Esophagus muscularis mucosa (tissue), 4 donors: Measurements from ENCODE around the gene NTRK2. TPM values are rescaled to one million over a fixed set of nuclear protein-coding genes. Genes with fewer than 3 reads are reported as not detected.

ENCODE experiments used
- DNase-seq: peaks from one replicate; pipeline ENCODE4 v3.0.0-alpha.2; 2017; ENCODE audit errors: extremely low spot score
- H3K27ac ChIP-seq, 4 donors: fragments of 200-600 bp; sonication (generic); replicated peaks in 1 of 4; 1 replicate in 3 of 4; 2 replicates in 1 of 4; pipeline ENCODE4 v1.5.1; 2016 to 2019; ENCODE audit warnings: mild to moderate bottlenecking in 1 of 4
- H3K27me3 ChIP-seq, 4 donors: fragments of 200-600 bp; sonication (generic); one replicate each; pipeline versions ENCODE4 v1.5.1 to v1.6.0; 2016 to 2019
- H3K36me3 ChIP-seq, 4 donors: fragments of 200-600 bp; sonication (generic); one replicate each; pipeline ENCODE4 v1.5.1; 2016 to 2019
- H3K4me1 ChIP-seq, 4 donors: fragments of 200-600 bp; sonication (generic); one replicate each; pipeline ENCODE4 v1.5.1; 2016 to 2019
- H3K4me3 ChIP-seq, 4 donors: fragments of 200-600 bp; sonication (generic); 1 replicate in 2 of 4; 2 replicates in 2 of 4; pipeline ENCODE4 v1.5.1; 2016 to 2019; ENCODE audit warnings: mild to moderate bottlenecking in 4 of 4, moderate library complexity in 1 of 4
- H3K9me3 ChIP-seq, 4 donors: fragments of 200-600 bp; sonication (generic); 1 replicate in 3 of 4; 2 replicates in 1 of 4; pipeline ENCODE4 v1.5.1; 2016 to 2019
- EP300 ChIP-seq: sonication (generic); formaldehyde crosslinking; IDR thresholded peaks from one replicate; pipeline ENCODE4 v1.6.1; 2017; ENCODE audit warnings: antibody characterized with exemption
- POLR2A ChIP-seq: fragments of 450-650 bp; IDR thresholded peaks from one replicate; pipeline ENCODE4 v1.6.1; 2017; ENCODE audit warnings: antibody characterized with exemption, moderate library complexity, mild to moderate bottlenecking, low read depth
- POLR2AphosphoS5 ChIP-seq, 2 donors: sonication (generic); formaldehyde crosslinking; IDR thresholded peaks; one replicate each; pipeline ENCODE4 v1.6.1; 2017; ENCODE audit warnings: antibody characterized with exemption in 2 of 2
- WGBS: methylation state at CpG from one replicate; pipeline ENCODE4 v1.1.5; 2018; 5-methylcytosine and 5-hydroxymethylcytosine counted together
- intact Hi-C: fragments of 100-400 bp; cut with DNase I; formaldehyde crosslinking; loops from one replicate; pipeline ENCODE4 v1.15.1; 2023
- total RNA-seq, 4 donors: library from RNA; depleted of rRNA; stranded (reverse); fragments of >200 nt; gene quantifications; one replicate each; pipeline versions ENCODE4 v1.1.0 to v1.2.1, GENCODE V29; 2016
- TF ChIP-seq, protein P1 (sequence below), 3 experiments: fragments of 200-600 bp in 2 of 3; fragments of 450-650 bp in 1 of 3; sonication (generic) in 2 of 3; IDR thresholded peaks; one replicate each; pipeline ENCODE4 v1.5.1; 2017 to 2019; ENCODE audit warnings: antibody characterized with exemption in 3 of 3, mild to moderate bottlenecking in 2 of 3, moderate library complexity in 1 of 3

Gene NTRK2
- total RNA-seq, 4 donors from 2014 or later, result 1.2 to 6.3 (median 5.5) TPM

DNA sequence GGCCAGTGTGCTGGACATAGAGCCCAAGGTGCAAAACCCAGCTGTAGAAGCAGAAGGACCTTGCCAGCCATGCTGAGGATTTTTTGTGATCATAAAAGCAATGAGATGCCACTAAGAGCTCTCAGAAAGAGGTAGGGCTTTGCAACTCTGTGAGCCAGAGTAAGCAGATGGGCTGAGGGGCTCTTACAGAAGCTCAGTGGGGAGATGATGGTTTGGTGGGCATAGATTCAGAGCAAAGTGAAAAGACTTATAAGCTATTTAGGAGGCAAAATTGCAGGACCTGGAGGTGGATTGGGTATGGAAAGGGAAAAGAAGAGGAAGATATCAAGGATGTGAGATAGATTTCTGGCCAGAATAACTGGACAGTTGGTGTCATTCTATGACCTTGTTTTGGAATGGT is 302.0 kb downstream of the NTRK2 start:
- no peaks in the 10 kb centered on the region for H3K4me1 ChIP-seq
- H3K9me3 ChIP-seq, result no peaks in the 10 kb centered on the region
- H3K36me3 ChIP-seq, result no peaks in the 10 kb centered on the region
- TF ChIP-seq POLR2AphosphoS5 (IDR thresholded peaks at IDR 0.05) (no peak), EP300 (no peak), POLR2A (no peak)
- TF ChIP-seq, protein P1, sequence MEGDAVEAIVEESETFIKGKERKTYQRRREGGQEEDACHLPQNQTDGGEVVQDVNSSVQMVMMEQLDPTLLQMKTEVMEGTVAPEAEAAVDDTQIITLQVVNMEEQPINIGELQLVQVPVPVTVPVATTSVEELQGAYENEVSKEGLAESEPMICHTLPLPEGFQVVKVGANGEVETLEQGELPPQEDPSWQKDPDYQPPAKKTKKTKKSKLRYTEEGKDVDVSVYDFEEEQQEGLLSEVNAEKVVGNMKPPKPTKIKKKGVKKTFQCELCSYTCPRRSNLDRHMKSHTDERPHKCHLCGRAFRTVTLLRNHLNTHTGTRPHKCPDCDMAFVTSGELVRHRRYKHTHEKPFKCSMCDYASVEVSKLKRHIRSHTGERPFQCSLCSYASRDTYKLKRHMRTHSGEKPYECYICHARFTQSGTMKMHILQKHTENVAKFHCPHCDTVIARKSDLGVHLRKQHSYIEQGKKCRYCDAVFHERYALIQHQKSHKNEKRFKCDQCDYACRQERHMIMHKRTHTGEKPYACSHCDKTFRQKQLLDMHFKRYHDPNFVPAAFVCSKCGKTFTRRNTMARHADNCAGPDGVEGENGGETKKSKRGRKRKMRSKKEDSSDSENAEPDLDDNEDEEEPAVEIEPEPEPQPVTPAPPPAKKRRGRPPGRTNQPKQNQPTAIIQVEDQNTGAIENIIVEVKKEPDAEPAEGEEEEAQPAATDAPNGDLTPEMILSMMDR (IDR thresholded peaks at IDR 0.05), result no peak
- H3K27me3 ChIP-seq, result peaks cover 0 to 9% (median 0%) of the 10 kb centered on the region in 4 donors
- intact Hi-C loops, result no loop called here
- DNase-seq, result no peak
- no peak overlapping the region for H3K4me3 ChIP-seq
- no peak overlapping the region for H3K27ac ChIP-seq

DNA sequence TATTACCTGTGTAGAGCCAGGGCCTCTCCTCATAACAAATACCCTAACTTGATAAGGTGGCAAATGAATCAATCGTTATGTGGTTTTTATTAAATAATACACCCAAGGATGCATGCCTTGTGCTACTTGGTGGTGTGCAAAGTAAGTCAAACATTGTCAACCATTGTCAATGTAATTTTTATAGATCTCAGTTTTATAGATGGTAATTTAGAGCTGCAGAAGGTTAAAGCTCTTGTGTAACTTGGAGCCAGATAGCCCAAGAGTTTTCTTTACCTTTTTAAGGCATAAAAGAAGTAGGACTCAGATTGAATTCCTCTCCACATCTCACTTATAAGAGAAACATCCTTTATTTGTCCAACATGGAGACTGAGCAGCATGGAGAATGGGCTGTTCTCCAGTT is 304.7 kb downstream of the NTRK2 start:
- Histone ChIP-seq H3K27me3 (no peaks in the 10 kb centered on the region), H3K4me1 (no peaks in the 10 kb centered on the region), H3K4me3 (no peak overlapping the region), H3K36me3 (no peaks in the 10 kb centered on the region), H3K27ac (no peak overlapping the region), H3K9me3 (no peaks in the 10 kb centered on the region)
- WGBS, result 84% methylated on average over 1 of the region's 1 CpG
- DNase-seq, result no peak
- intact Hi-C loops, result no loop called here
- TF ChIP-seq EP300 (no peak), POLR2AphosphoS5 (IDR thresholded peaks at IDR 0.05) (no peak), POLR2A (no peak)
- TF ChIP-seq, protein P1 (IDR thresholded peaks at IDR 0.05), result no peak

DNA sequence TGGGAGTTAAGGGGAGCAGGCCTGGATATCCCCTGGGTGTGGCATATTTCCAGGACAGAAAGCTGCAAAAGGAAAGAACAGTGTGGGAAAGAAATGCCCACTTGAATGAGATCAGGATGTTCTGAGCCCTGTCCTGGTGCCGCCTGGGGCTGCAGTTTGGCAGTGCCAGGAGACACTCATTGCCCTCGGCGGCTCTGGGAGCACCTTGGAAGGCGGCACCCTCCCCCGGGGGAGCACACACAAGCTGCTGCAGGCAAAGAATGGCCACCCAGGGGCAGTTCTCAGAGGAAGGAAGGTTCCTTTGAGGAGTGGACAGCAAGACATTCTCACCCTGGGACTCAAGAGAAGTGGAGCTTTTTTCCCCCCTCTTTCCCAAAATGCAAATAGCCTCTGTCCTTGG is 305.3 kb downstream of the NTRK2 start:
- Histone ChIP-seq H3K27ac (no peak overlapping the region), H3K9me3 (no peaks in the 10 kb centered on the region), H3K4me1 (no peaks in the 10 kb centered on the region), H3K27me3 (no peaks in the 10 kb centered on the region), H3K36me3 (no peaks in the 10 kb centered on the region), H3K4me3 (no peak overlapping the region)
- no peak for TF ChIP-seq POLR2A
- no peak for TF ChIP-seq EP300
- no peak for TF ChIP-seq POLR2AphosphoS5 (IDR thresholded peaks at IDR 0.05)
- TF ChIP-seq, protein P1 (IDR thresholded peaks at IDR 0.05), result no peak
- DNase-seq, result no peak
- 79% methylated on average over 5 of the region's 5 CpGs for WGBS
- intact Hi-C loops, result no loop called here

DNA sequence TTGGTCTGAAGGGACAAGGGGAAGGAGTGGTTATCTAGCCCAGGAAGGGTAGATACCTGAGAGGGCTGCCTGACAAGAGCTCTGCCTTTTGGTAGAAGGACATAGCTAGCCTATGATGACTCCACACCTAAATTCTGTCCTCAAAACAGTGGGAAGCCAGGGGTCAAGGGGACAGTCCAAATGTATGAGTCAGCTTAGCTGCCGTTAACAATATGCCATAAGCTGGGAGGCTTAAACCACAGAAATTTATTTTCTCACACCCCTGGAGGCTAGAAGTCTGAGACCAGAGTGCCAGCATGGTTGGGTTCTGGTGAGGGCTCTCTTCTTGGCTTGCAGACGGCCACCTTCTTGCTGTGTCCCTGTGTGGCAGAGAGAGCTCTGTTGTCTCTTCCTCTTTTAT is 306.4 kb downstream of the NTRK2 start:
- Histone ChIP-seq H3K36me3 (no peaks in the 10 kb centered on the region), H3K27me3 (no peaks in the 10 kb centered on the region), H3K9me3 (no peaks in the 10 kb centered on the region), H3K27ac (no peak overlapping the region), H3K4me1 (no peaks in the 10 kb centered on the region), H3K4me3 (no peak overlapping the region)
- intact Hi-C loops, result no loop called here
- TF ChIP-seq POLR2AphosphoS5 (IDR thresholded peaks at IDR 0.05) (no peak), POLR2A (no peak), EP300 (no peak)
- TF ChIP-seq, protein P1 (IDR thresholded peaks at IDR 0.05), result no peak
- 92% methylated on average over 2 of the region's 2 CpGs for WGBS
- no peak for DNase-seq

DNA sequence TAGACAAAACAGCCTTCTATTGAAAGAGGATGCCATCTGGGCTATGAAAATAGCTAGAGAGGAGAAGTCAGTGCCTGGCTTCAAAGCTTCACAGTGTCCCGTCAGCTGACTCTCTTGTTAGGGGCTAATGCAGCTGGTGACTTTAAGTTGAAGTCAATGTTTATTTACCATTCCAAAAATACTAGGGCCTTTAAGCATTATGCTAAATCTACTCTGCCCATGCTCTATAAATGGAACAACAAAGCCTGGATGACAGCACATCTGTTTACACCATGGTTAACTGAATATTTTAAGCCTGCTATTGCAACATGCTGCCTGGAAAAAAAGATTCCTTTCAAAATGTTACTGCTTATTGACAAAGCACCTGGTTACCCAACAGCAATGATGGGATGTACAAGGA is 309.1 kb downstream of the NTRK2 start:
- H3K9me3 ChIP-seq, result no peaks in the 10 kb centered on the region
- DNase-seq, result no peak
- H3K36me3 ChIP-seq, result no peaks in the 10 kb centered on the region
- WGBS, result 86% methylated on average over 1 of the region's 1 CpG
- TF ChIP-seq EP300, result no peak
- no peak for TF ChIP-seq POLR2AphosphoS5 (IDR thresholded peaks at IDR 0.05)
- TF ChIP-seq, protein P1 (IDR thresholded peaks at IDR 0.05), result no peak
- no peak for TF ChIP-seq POLR2A
- H3K27ac ChIP-seq, result no peak overlapping the region
- H3K27me3 ChIP-seq, result no peaks in the 10 kb centered on the region
- no peaks in the 10 kb centered on the region for H3K4me1 ChIP-seq
- intact Hi-C loops, result no loop called here
- no peak overlapping the region for H3K4me3 ChIP-seq
